Astrocyte of the spinal cord (primary cell): ENCODE results near the gene PRIMPOL.

Experiments
- DNase-seq: peaks from one replicate; pipeline ENCODE4 v3.0.0; 2011; ENCODE audit warnings: low read depth, low spot score
- H3K4me3 ChIP-seq: 2 replicates; pipeline ENCODE4 v1.5.1; 2011; ENCODE audit warnings: low read depth, mild to moderate bottlenecking, low read length, moderate library complexity
- in situ Hi-C: cut with HindIII; loops from 2 replicates; pipeline ENCODE4 v1.10.0; 2017; ENCODE audit warnings: low sequenced_read_pairs
- TF ChIP-seq, protein P1 (sequence below): IDR thresholded peaks from 2 replicates; pipeline ENCODE4 v1.5.1; 2012; ENCODE audit warnings: low read depth, mild to moderate bottlenecking, low read length, inconsistent platforms

PRIMPOL gene

DNA sequence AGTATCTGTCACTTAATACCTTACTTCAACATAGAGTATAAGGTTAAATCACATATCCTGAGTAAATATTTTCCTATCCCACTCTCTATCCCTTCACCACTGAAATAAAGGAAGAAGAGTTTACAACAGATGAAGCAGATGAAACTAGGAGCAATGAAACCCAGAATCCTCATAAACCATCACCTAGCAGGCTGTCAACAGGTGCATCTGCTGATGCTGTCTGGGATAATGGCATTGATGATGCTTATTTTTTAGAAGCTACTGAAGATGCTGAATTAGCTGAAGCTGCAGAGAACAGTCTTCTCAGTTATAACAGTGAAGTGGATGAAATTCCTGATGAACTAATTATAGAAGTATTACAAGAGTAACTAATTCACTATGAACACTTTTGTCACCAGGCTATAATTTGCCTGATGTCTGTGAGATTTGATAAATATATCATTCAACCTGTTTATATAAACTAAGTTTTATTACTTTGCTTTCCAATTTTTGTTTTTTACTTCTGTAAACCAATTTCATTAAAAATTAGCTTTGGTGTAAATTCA lies 44.9 kb downstream of the PRIMPOL start:
- TF ChIP-seq, protein P1, sequence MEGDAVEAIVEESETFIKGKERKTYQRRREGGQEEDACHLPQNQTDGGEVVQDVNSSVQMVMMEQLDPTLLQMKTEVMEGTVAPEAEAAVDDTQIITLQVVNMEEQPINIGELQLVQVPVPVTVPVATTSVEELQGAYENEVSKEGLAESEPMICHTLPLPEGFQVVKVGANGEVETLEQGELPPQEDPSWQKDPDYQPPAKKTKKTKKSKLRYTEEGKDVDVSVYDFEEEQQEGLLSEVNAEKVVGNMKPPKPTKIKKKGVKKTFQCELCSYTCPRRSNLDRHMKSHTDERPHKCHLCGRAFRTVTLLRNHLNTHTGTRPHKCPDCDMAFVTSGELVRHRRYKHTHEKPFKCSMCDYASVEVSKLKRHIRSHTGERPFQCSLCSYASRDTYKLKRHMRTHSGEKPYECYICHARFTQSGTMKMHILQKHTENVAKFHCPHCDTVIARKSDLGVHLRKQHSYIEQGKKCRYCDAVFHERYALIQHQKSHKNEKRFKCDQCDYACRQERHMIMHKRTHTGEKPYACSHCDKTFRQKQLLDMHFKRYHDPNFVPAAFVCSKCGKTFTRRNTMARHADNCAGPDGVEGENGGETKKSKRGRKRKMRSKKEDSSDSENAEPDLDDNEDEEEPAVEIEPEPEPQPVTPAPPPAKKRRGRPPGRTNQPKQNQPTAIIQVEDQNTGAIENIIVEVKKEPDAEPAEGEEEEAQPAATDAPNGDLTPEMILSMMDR, result no peak
- no peak for DNase-seq
- H3K4me3 ChIP-seq, result no peak overlapping the region

DNA sequence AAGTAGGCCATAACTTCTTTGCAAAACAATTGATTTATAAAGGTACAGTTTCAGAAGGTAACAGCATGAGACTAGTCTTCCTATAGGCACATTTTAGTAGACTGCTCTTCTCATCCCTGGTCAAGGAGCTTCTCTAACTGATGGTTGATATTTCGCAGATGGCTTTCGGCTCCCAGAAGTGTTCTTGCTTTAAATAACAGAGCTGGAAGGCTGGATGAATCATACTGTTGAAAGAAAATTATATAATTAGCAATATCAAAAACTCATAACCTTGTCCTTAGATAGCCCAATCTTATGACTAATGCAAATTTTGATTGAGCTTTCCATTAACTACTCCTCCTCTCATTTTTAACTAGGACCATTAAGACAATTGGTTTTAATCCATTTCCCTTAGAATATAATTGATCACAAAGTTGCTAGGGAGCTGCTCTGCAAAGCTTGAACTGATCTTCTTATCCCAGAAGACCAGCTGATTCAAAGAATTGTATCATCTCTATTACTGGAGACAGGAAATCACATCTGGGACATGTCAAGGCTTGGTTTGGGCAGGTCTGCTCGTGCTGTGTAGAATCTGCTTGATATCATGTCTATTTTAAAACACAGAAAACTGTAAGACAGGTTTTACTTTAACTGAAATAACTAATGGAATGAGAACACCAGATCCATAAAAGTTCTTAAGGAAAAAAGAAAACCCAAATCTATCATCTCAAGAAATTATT lies 45.8 kb downstream of the PRIMPOL start:
- TF ChIP-seq, protein P1, result no peak
- H3K4me3 ChIP-seq, result no peak overlapping the region
- no peak for DNase-seq
- in situ Hi-C loops, result no loop called here

More for the DNA sequence above, 44.9 kb downstream of the PRIMPOL start:
- in situ Hi-C loops, result no loop called here

DNA sequence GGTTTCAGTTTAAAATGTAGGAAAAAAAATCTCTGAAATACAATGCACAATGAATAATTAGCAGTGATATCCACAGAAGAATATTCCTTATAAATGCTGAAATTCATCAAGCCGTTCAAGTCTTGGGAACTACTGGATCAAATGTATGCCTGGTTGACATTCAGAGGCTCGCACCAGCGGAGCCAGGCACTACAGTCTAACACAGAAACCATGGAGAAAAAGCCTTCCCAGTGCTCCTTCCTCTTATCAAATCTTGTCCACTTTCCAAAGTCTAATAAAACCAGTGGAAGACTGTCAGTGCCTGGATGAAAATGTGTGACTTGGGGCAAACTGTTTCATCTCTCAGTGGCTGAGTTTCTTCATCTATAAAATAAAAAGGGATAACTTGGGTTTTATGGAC lies 48.4 kb downstream of the PRIMPOL start:
- H3K4me3 ChIP-seq, result no peak overlapping the region
- in situ Hi-C loops, result no loop called here
- DNase-seq, result no peak
- TF ChIP-seq, protein P1, result no peak

DNA sequence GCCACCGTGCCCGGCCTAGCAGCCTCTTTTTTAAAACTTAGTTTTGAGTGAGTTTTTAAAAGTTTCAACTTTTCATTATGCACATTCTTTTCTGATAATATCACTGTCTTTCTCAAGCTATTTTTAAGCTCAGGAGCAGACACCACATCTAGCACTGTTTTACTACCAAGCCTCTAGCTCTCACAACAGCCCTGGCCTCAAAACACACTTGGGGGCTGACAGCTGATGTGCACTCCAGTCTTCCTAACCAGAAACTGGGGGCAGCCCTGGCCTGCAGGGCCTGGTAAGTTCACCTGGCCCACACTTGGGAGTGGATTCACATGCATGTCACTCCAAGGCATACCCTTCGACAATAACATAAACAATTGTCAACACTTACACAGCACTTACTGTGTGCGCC lies 50.4 kb downstream of the PRIMPOL start:
- peak; percentile 11 for DNase-seq
- H3K4me3 ChIP-seq, result no peak overlapping the region
- TF ChIP-seq, protein P1, result no peak
- in situ Hi-C loops, result no loop called here

DNA sequence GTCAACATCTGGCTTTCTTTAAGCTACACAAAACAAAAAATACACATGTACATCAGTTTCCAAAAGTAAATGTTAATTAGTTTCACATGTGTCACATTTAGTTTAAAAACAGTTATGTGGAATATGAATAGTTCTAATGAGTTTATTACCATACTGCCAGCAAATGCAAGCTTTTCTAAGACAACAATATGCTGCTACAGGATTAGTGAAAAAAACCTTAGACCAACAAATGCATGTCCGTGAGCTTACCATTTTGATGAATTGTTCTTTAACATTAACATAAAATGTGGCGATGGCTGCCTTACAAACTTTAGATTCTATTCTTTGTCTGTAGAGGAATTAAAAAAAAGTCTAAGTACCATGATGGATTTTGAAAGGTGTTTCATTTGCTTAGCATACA lies 52.6 kb downstream of the PRIMPOL start:
- TF ChIP-seq, protein P1, result no peak
- in situ Hi-C loops, result no loop called here

DNA sequence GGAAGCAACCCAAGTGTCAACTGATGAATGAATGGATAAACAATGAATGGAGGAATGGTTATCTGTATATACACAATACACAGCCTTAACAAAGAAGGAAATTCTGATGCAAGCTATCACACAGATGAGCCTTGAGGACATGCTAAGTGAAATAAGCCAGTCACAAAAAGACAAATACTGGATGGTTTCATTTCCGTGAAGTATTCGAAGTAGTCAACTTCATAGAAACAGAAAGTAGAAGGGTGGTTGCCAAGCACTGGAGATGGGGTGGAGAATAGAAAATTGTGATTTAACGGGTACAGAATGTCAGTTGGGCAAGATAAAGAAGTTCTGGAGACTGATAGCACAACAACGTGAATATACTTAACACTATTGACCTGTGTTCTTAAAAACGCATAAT lies 56.2 kb downstream of the PRIMPOL start:
- in situ Hi-C loops, result no loop called here
- TF ChIP-seq, protein P1, result no peak
- no peak overlapping the region for H3K4me3 ChIP-seq
- DNase-seq, result no peak

More for the DNA sequence above, 52.6 kb downstream of the PRIMPOL start:
- H3K4me3 ChIP-seq, result no peak overlapping the region
- no peak for DNase-seq
